Endothelial cell of umbilical vein (primary cell): ENCODE results near the gene NEO1. TPM values are rescaled to one million over a fixed set of nuclear protein-coding genes. Genes with fewer than 3 reads are reported as not detected.

Experiments used
- BruUV-seq: library from RNA; stranded (reverse); fragments of 400-500 nt; replicated peaks from 2 replicates; lab custom pipeline; 2021; lab: Mats Ljungman, UMichigan
- CTCF ChIA-PET: fragments of 300-600, 350-600 bp; sonication (Branson Sonifier 250); formaldehyde crosslinking; loops from one replicate; lab custom pipeline; 2021; ENCODE audit warnings: antibody characterized with exemption, inconsistent platforms; lab: Charles Lee
- POLR2A ChIA-PET: fragments of 300-600, 350-600 bp; sonication (Branson Sonifier 250); formaldehyde crosslinking; loops from one replicate; lab custom pipeline; 2021; ENCODE audit warnings: antibody characterized with exemption, inconsistent platforms; lab: Charles Lee
- DNase-seq: peaks from one replicate; pipeline ENCODE4 v3.0.0-alpha.2; 2011; ENCODE audit warnings: low read depth, low spot score
- FAIRE-seq: peaks from 2 replicates; lab custom pipeline; 2011; peaks lifted over from hg19 to GRCh38; lab: Jason Lieb, UNC
- H2AFZ ChIP-seq: 2 replicates; pipeline ENCODE4 v1.6.0; 2012; ENCODE audit warnings: low read depth, low read length, control low read depth, inconsistent platforms
- H3K27ac ChIP-seq: 2 replicates; pipeline ENCODE4 v1.5.1; 2011; ENCODE audit warnings: low read depth, mild to moderate bottlenecking, control low read depth, low read length, moderate library complexity; ENCODE audit not compliant: insufficient read depth
- H3K27me3 ChIP-seq, 2 experiments: 2 replicates each; pipeline versions ENCODE4 v1.6.0 to v1.6.1; 2011; ENCODE audit warnings: low read length in 2 of 2, mixed read lengths in 1 of 2; ENCODE audit not compliant: control insufficient read depth in 2 of 2, insufficient read depth in 2 of 2
- H3K36me3 ChIP-seq, 2 experiments: 2 replicates in 1 of 2; 3 replicates in 1 of 2; pipeline ENCODE4 v1.5.1; 2011; ENCODE audit warnings: low read length in 2 of 2, mild to moderate bottlenecking in 1 of 2, moderate library complexity in 1 of 2; ENCODE audit not compliant: control insufficient read depth in 2 of 2, insufficient read depth in 2 of 2; ENCODE audit errors: extremely low read depth in 1 of 2
- H3K4me1 ChIP-seq: 3 replicates; pipeline ENCODE4 v1.5.1; 2011; ENCODE audit warnings: mild to moderate bottlenecking, low read length; ENCODE audit not compliant: control insufficient read depth, insufficient read depth; ENCODE audit errors: extremely low read depth
- H3K4me2 ChIP-seq: 2 replicates; pipeline ENCODE4 v1.6.1; 2011; ENCODE audit warnings: low read length, control low read depth, mixed read lengths; ENCODE audit not compliant: insufficient read depth
- H3K4me3 ChIP-seq, 3 experiments: fragments of 200-600 bp in 1 of 3; sonication (generic), shearing (Covaris generic) in 1 of 3; replicated peaks in 1 of 3; 2 replicates each; pipeline ENCODE4 v1.5.1; 2011 to 2016; ENCODE audit warnings: control low read depth in 3 of 3, low read length in 3 of 3, mild to moderate bottlenecking in 2 of 3, inconsistent platforms in 1 of 3, low read depth in 1 of 3, moderate library complexity in 1 of 3; ENCODE audit not compliant: insufficient read depth in 1 of 3
- H3K79me2 ChIP-seq: 2 replicates; pipeline ENCODE4 v1.6.0; 2012; ENCODE audit warnings: low read length, inconsistent platforms; ENCODE audit not compliant: control insufficient read depth, insufficient read depth
- H3K9ac ChIP-seq: replicated peaks from 2 replicates; pipeline ENCODE3; 2011; ENCODE audit warnings: low read length, control low read depth; ENCODE audit not compliant: insufficient read depth; ENCODE audit errors: extremely low read depth
- H3K9me1 ChIP-seq: replicated peaks from 3 replicates; pipeline ENCODE4 v1.6.0; 2011; ENCODE audit warnings: mild to moderate bottlenecking, low read length; ENCODE audit not compliant: control insufficient read depth, insufficient read depth; ENCODE audit errors: extremely low read depth
- H3K9me3 ChIP-seq: replicated peaks from 2 replicates; pipeline ENCODE4 v1.5.1; 2012; ENCODE audit warnings: low read length, inconsistent platforms; ENCODE audit not compliant: control insufficient read depth, insufficient read depth
- H4K20me1 ChIP-seq: replicated peaks from 2 replicates; pipeline ENCODE3; 2011; ENCODE audit warnings: mild to moderate bottlenecking, low read length; ENCODE audit not compliant: control insufficient read depth, insufficient read depth; ENCODE audit errors: extremely low read depth
- EZH2 ChIP-seq: IDR thresholded peaks from 2 replicates; pipeline ENCODE4 v1.6.1; 2012; ENCODE audit warnings: borderline replicate concordance, low read depth, mild to moderate bottlenecking, moderate library complexity, low read length, inconsistent platforms; ENCODE audit not compliant: severe bottlenecking
- FOS ChIP-seq: IDR thresholded peaks from 2 replicates; pipeline ENCODE4 v1.6.1; 2011; ENCODE audit warnings: mild to moderate bottlenecking, low read length, moderate library complexity, borderline replicate concordance; ENCODE audit not compliant: insufficient read depth
- GATA2 ChIP-seq: IDR thresholded peaks from 2 replicates; pipeline ENCODE4 v1.7.0; 2011; ENCODE audit warnings: low read depth, mild to moderate bottlenecking, moderate library complexity, mixed read lengths, low read length; ENCODE audit not compliant: insufficient read length, insufficient read depth
- JUN ChIP-seq: IDR thresholded peaks from 2 replicates; pipeline ENCODE4 v1.6.1; 2011; ENCODE audit warnings: borderline replicate concordance, low read depth; ENCODE audit not compliant: insufficient read length, insufficient read depth
- MYC ChIP-seq: IDR thresholded peaks from one replicate; pipeline ENCODE4 v1.6.1; 2011; ENCODE audit warnings: mild to moderate bottlenecking, low read depth, low read length
- POLR2A ChIP-seq: IDR thresholded peaks from 2 replicates; pipeline ENCODE4 v1.6.1; 2012; ENCODE audit warnings: low read depth, mild to moderate bottlenecking, control low read depth, low read length
- POLR2AphosphoS5 ChIP-seq: IDR thresholded peaks from 2 replicates; pipeline ENCODE4 v1.6.1; 2012; ENCODE audit warnings: low read depth, mild to moderate bottlenecking, control low read depth, low read length, moderate library complexity; ENCODE audit not compliant: insufficient read depth
- dilution Hi-C: fragments of 300-500 bp; cut with MboI; formaldehyde crosslinking; loops from one replicate; pipeline ENCODE4 v1.15.0; 2019; ENCODE audit warnings: low sequenced_read_pairs; ENCODE audit not compliant: extremely low pct_ligation_motif_present
- intact Hi-C: fragments of 100-400 bp; cut with micrococcal nuclease; formaldehyde crosslinking; loops from one replicate; pipeline ENCODE4 v1.10.0; 2022
- polyA plus RNA-seq, 4 experiments: library from polyadenylated mRNA; depleted of rRNA in 3 of 4; stranded (reverse) in 3 of 4; unstranded in 1 of 4; fragments of >200 nt; gene quantifications; 2 replicates each; pipeline versions ENCODE4 v1.2.1 to v1.2.3, GENCODE V29; 2011 to 2012; ENCODE audit warnings: missing spikeins in 1 of 4
- total RNA-seq: library from RNA; stranded (reverse); gene quantifications from 2 replicates; pipeline ENCODE4 v1.2.3, GENCODE V29; 2021
- TF ChIP-seq, protein P1 (sequence below): IDR thresholded peaks from 2 replicates; pipeline ENCODE4 v1.6.1; 2011; ENCODE audit not compliant: insufficient read depth, insufficient read length
- TF ChIP-seq, protein P2 (sequence below), 2 donors: IDR thresholded peaks; 1 replicate in 1 of 2; 2 replicates in 1 of 2; pipeline ENCODE4 v1.5.1; 2011; ENCODE audit warnings: low read length in 2 of 2, mild to moderate bottlenecking in 2 of 2, moderate library complexity in 2 of 2, control low read depth in 1 of 2, inconsistent platforms in 1 of 2, low read depth in 1 of 2; ENCODE audit not compliant: insufficient read depth in 1 of 2; ENCODE audit errors: extremely low read depth in 1 of 2

The NEO1 gene
- total and polyA plus RNA-seq, 2 donors (not counting 3 experiments of a cell fraction or from before 2014, with no cell fraction given) = 0.12 to 0.35 TPM

GRCh38 chr15:73344056-73344455 lies 291.8 kb downstream of the NEO1 start:
- intact Hi-C loops (no loop called here), dilution Hi-C loops (no loop called here)
- Histone ChIP-seq H3K4me2 (no peak overlapping the region), H3K9ac (no peak overlapping the region), H3K36me3 (no peaks in the 10 kb centered on the region), H3K9me1 (no peaks in the 10 kb centered on the region), H3K27me3 (no peaks in the 10 kb centered on the region), H3K4me1 (no peaks in the 10 kb centered on the region), H3K27ac (no peak overlapping the region), H3K4me3 (no peak overlapping the region), H4K20me1 (no peaks in the 10 kb centered on the region), H3K79me2 (no peaks in the 10 kb centered on the region), H2AFZ (no peak overlapping the region), H3K9me3 (no peaks in the 10 kb centered on the region)
- FAIRE-seq = no peak
- DNase-seq = no peak
- ChIA-PET CTCF (no interaction called here), POLR2A (no interaction called here)
- no peak for TF ChIP-seq FOS
- TF ChIP-seq MYC = no peak
- TF ChIP-seq, protein P1, sequence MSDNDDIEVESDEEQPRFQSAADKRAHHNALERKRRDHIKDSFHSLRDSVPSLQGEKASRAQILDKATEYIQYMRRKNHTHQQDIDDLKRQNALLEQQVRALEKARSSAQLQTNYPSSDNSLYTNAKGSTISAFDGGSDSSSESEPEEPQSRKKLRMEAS = no peak
- TF ChIP-seq, protein P2, sequence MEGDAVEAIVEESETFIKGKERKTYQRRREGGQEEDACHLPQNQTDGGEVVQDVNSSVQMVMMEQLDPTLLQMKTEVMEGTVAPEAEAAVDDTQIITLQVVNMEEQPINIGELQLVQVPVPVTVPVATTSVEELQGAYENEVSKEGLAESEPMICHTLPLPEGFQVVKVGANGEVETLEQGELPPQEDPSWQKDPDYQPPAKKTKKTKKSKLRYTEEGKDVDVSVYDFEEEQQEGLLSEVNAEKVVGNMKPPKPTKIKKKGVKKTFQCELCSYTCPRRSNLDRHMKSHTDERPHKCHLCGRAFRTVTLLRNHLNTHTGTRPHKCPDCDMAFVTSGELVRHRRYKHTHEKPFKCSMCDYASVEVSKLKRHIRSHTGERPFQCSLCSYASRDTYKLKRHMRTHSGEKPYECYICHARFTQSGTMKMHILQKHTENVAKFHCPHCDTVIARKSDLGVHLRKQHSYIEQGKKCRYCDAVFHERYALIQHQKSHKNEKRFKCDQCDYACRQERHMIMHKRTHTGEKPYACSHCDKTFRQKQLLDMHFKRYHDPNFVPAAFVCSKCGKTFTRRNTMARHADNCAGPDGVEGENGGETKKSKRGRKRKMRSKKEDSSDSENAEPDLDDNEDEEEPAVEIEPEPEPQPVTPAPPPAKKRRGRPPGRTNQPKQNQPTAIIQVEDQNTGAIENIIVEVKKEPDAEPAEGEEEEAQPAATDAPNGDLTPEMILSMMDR (IDR thresholded peaks at IDR 0.05; ENCODE audit: extremely low read depth in 1 of 2, insufficient read depth in 1 of 2, low read depth in 1 of 2, low read length in 2 of 2) = no peak
- TF ChIP-seq EZH2 = no peak
- no peak for TF ChIP-seq GATA2
- no peak for TF ChIP-seq POLR2A
- no peak for TF ChIP-seq POLR2AphosphoS5
- no peak for TF ChIP-seq JUN
- no TSS peak for BruUV-seq
